Immature natural killer cell (primary cell): ENCODE data around the gene RUNX3. TPM values are rescaled to one million over a fixed set of nuclear protein-coding genes. Genes with fewer than 3 reads are reported as not detected.

ENCODE experiments used
- DNase-seq, 3 donors: peaks; one replicate each; pipeline ENCODE4 v3.0.0; 2022; ENCODE audit warnings: mixed read lengths in 1 of 3
- H3K27ac Mint-ChIP-seq, 6 donors: one replicate each; pipeline ENCODE4 v1.8.0; 2020; ENCODE audit warnings: mixed read lengths in 6 of 6, mild to moderate bottlenecking in 5 of 6, inconsistent platforms in 4 of 6, moderate library complexity in 3 of 6
- H3K27me3 Mint-ChIP-seq, 3 donors: one replicate each; pipeline ENCODE4 v1.8.0; 2020 to 2021; ENCODE audit warnings: low read depth in 3 of 3, mild to moderate bottlenecking in 3 of 3, mixed read lengths in 3 of 3, moderate library complexity in 3 of 3, inconsistent platforms in 1 of 3
- H3K36me3 Mint-ChIP-seq, 3 donors: one replicate each; pipeline ENCODE4 v1.8.0; 2020; ENCODE audit warnings: mixed read lengths in 3 of 3, inconsistent platforms in 2 of 3, mild to moderate bottlenecking in 2 of 3
- H3K4me1 Mint-ChIP-seq, 2 donors: one replicate each; pipeline ENCODE4 v1.8.0; 2020; ENCODE audit warnings: inconsistent platforms in 2 of 2, mild to moderate bottlenecking in 2 of 2, mixed read lengths in 2 of 2, moderate library complexity in 1 of 2
- H3K4me3 Mint-ChIP-seq, 5 donors: one replicate each; pipeline ENCODE4 v1.8.0; 2020; ENCODE audit warnings: mild to moderate bottlenecking in 5 of 5, mixed read lengths in 5 of 5, inconsistent platforms in 3 of 5, moderate library complexity in 3 of 5
- H3K9me3 Mint-ChIP-seq, 6 donors: one replicate each; pipeline ENCODE4 v1.8.0; 2020; ENCODE audit warnings: mild to moderate bottlenecking in 6 of 6, mixed read lengths in 6 of 6, inconsistent platforms in 4 of 6, moderate library complexity in 3 of 6
- polyA plus RNA-seq, 3 donors: library from polyadenylated mRNA; unstranded; fragments of 300-500 nt; fragmentation: Illumina TruSeq; gene quantifications; one replicate each; pipeline ENCODE4 v1.2.3, GENCODE V29; 2021

The RUNX3 gene
- polyA plus RNA-seq, 3 donors from 2014 or later, result 83.7 to 132 (median 93.2) TPM

DNA sequence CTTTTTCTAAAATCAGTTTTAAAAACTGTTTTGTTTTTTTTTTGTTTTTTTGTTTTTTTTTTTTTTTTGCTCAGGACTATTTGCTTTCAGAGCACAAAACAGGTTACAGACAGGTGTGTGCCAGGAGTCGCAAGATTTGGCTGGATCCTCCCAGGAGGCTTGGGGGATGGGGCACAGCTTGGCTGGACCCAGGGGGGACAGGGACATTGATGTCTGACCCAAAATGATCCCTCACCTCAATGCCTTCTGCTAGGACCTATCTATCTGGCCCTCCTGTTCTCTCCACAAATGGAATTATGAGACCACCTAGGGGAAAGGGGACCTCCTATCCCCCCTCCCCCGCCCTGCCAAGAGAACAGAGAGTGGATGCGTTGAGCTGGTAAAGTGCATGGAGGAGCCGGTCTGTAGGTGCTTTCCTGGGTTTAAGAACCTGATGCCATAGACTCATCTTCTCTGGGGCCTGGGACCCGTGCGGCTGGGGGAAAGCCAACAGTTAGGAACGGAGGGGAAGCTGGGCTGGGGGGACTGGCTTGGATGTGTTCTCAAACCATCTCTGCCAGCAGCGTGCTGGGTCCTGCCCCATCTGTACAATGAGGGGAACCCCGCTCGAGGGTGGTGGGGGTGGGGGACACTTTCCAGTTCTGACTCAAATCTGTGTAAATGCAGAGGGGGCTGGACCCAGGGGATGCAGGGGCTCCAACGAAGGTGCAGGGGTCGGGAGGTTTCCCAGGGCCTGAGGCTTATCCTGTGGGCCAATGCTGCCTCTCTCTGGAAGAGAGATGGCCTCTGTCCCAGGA lies 28.9 kb downstream of the RUNX3 start:
- peak overlapping the region; percentile 79 to 98 (median 94) for H3K27ac Mint-ChIP-seq
- peaks cover 5 to 23% (median 9%) of the 10 kb centered on the region in 3 donors for H3K36me3 Mint-ChIP-seq
- H3K9me3 Mint-ChIP-seq, result peaks cover 0 to 1% (median 0%) of the 10 kb centered on the region in 6 donors
- peaks cover 46 to 83% (median 74%) of the 10 kb centered on the region in 3 donors for H3K27me3 Mint-ChIP-seq
- H3K4me3 Mint-ChIP-seq, result peak overlapping the region in 4 of 5 donors; percentile 15 to 57 (median 37)
- peaks cover 71 to 79% of the 10 kb centered on the region in 2 donors for H3K4me1 Mint-ChIP-seq
- DNase-seq, result peak; percentile 2 to 15 (median 4)

- DNase-seq, result peak in 2 of 3 donors; percentile 7 to 19
- H3K4me3 Mint-ChIP-seq, result peak overlapping the region in 4 of 5 donors; percentile 5 to 69 (median 54)
- H3K4me1 Mint-ChIP-seq, result peaks cover 77 to 78% of the 10 kb centered on the region in 2 donors
- H3K27ac Mint-ChIP-seq, result peak overlapping the region; percentile 93 to 98 (median 94)
- peaks cover 0 to 1% (median 0%) of the 10 kb centered on the region in 6 donors for H3K9me3 Mint-ChIP-seq
- H3K27me3 Mint-ChIP-seq, result peaks cover 48 to 80% (median 67%) of the 10 kb centered on the region in 3 donors
- H3K36me3 Mint-ChIP-seq, result peaks cover 5 to 22% (median 9%) of the 10 kb centered on the region in 3 donors
Observed at GRCh38 chr1:24900486-24900849, 29.6 kb downstream of the RUNX3 start.

GRCh38 chr1:24899581-24900485 lies 30.2 kb downstream of the RUNX3 start:
- Mint-ChIP-seq H3K27ac (peak overlapping the region; percentile 93 to 98 (median 94)), H3K4me1 (peaks cover 72 to 81% of the 10 kb centered on the region in 2 donors), H3K36me3 (peaks cover 5 to 19% (median 9%) of the 10 kb centered on the region in 3 donors), H3K9me3 (peaks cover 0 to 1% (median 0%) of the 10 kb centered on the region in 6 donors), H3K4me3 (peak overlapping the region; percentile 49 to 69 (median 54)), H3K27me3 (peaks cover 42 to 76% (median 62%) of the 10 kb centered on the region in 3 donors)
- peak; percentile 30 to 43 (median 40) for DNase-seq

DNA sequence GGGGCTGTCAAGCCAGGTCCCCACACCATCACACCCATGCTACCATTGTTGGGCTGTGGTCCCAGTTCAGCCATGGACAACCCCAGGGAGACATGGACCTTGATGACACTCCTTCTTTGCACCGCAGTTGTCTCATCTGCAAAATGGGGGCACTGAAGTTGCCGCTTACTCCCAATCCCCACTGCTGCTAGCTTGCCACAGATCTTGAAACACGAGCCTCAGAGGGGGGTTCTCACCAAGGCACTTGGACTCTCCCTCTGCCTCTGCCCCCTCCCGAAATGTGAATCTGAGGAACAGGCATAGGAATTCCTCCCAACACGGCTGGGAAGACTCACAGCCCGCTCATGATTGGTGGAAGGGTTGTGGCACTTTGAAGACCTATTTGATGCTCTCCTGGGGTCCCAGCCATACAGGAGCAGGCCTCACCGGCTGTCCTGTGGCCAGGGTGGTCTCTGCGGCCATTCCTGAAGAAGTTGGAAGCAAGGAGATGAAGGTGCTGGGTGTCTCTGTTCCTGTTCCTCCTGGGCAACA lies 31.1 kb downstream of the RUNX3 start:
- Mint-ChIP-seq H3K27me3 (peaks cover 42 to 70% (median 57%) of the 10 kb centered on the region in 3 donors), H3K27ac (peak overlapping the region; percentile 93 to 98 (median 94)), H3K36me3 (peaks cover 5 to 16% (median 9%) of the 10 kb centered on the region in 3 donors), H3K4me3 (peak overlapping the region in 4 of 5 donors; percentile 32 to 54 (median 52)), H3K4me1 (peaks cover 67 to 76% of the 10 kb centered on the region in 2 donors), H3K9me3 (peaks cover 0 to 1% (median 0%) of the 10 kb centered on the region in 6 donors)
- DNase-seq, result peak; percentile 20 to 34 (median 27)

GRCh38 chr1:24898152-24898908 lies 31.7 kb downstream of the RUNX3 start:
- Mint-ChIP-seq H3K27me3 (peaks cover 42 to 64% (median 51%) of the 10 kb centered on the region in 3 donors), H3K4me1 (peaks cover 61 to 71% of the 10 kb centered on the region in 2 donors), H3K9me3 (peaks cover 0 to 1% (median 0%) of the 10 kb centered on the region in 6 donors), H3K36me3 (peaks cover 5 to 15% (median 9%) of the 10 kb centered on the region in 3 donors), H3K27ac (peak overlapping the region; percentile 93 to 98 (median 94)), H3K4me3 (peak overlapping the region; percentile 54 to 69 (median 64))
- DNase-seq, result peak; percentile 59 to 66 (median 59)

- peak overlapping the region in 1 of 5 donors; percentile 21 for H3K4me3 Mint-ChIP-seq
Observed at GRCh38 chr1:24897263-24898151, 32.6 kb downstream of the RUNX3 start.

GRCh38 chr1:24896596-24897262 lies 33.3 kb downstream of the RUNX3 start:
- Mint-ChIP-seq H3K9me3 (peaks cover 0 to 10% (median 2%) of the 10 kb centered on the region in 6 donors), H3K36me3 (peaks cover 18 to 29% (median 20%) of the 10 kb centered on the region in 3 donors), H3K4me3 (no peak overlapping the region), H3K27me3 (peaks cover 40 to 49% (median 41%) of the 10 kb centered on the region in 3 donors), H3K27ac (peak overlapping the region; percentile 7 to 98 (median 52)), H3K4me1 (peaks cover 54 to 74% of the 10 kb centered on the region in 2 donors)
- DNase-seq, result peak in 2 of 3 donors; percentile 5 to 11

More at GRCh38 chr1:24897263-24898151, 32.6 kb downstream of the RUNX3 start:
- peak overlapping the region; percentile 53 to 98 (median 94) for H3K27ac Mint-ChIP-seq
- peaks cover 0 to 8% (median 2%) of the 10 kb centered on the region in 6 donors for H3K9me3 Mint-ChIP-seq
- H3K4me1 Mint-ChIP-seq, result peaks cover 56 to 74% of the 10 kb centered on the region in 2 donors
- peaks cover 42 to 57% (median 47%) of the 10 kb centered on the region in 3 donors for H3K27me3 Mint-ChIP-seq
- DNase-seq, result peak; percentile 4 to 10 (median 4)
- peaks cover 12 to 23% (median 16%) of the 10 kb centered on the region in 3 donors for H3K36me3 Mint-ChIP-seq

GRCh38 chr1:24896176-24896575 lies 33.9 kb downstream of the RUNX3 start:
- peaks cover 35 to 44% (median 35%) of the 10 kb centered on the region in 3 donors for H3K27me3 Mint-ChIP-seq
- H3K4me1 Mint-ChIP-seq, result peaks cover 48 to 69% of the 10 kb centered on the region in 2 donors
- no peak overlapping the region for H3K4me3 Mint-ChIP-seq
- peak overlapping the region in 5 of 6 donors; percentile 41 to 98 (median 56) for H3K27ac Mint-ChIP-seq
- peaks cover 21 to 34% (median 23%) of the 10 kb centered on the region in 3 donors for H3K36me3 Mint-ChIP-seq
- peak in 2 of 3 donors; percentile 11 to 13 for DNase-seq
- H3K9me3 Mint-ChIP-seq, result peaks cover 0 to 10% (median 2%) of the 10 kb centered on the region in 6 donors

GRCh38 chr1:24895511-24895910 lies 34.6 kb downstream of the RUNX3 start:
- DNase-seq, result no peak
- peaks cover 21 to 37% (median 27%) of the 10 kb centered on the region in 3 donors for H3K36me3 Mint-ChIP-seq

DNA sequence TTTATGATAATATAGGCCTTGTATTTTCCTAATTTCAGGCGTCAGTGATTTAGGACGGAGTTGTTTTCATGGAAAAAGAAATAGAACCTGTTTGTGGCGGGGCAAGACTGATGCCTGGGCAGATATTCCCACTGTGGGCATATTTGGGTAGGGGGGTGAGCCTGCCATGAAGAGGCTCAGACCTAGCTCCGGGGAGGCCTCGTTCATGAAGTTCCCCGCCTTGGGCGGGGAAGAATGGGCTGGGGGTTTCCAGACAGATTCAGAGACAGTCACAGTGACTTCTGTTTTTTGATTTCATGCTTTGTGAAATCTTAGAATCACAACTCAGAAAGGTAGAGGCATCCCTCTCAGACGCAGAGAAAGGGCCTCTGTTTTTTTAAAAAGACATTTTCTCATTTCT lies 36.1 kb downstream of the RUNX3 start:
- H3K9me3 Mint-ChIP-seq, result peaks cover 0 to 10% (median 2%) of the 10 kb centered on the region in 6 donors
- H3K4me1 Mint-ChIP-seq, result peaks cover 44 to 68% of the 10 kb centered on the region in 2 donors
- H3K36me3 Mint-ChIP-seq, result peaks cover 12 to 41% (median 31%) of the 10 kb centered on the region in 3 donors
- no peak for DNase-seq
- H3K4me3 Mint-ChIP-seq, result no peak overlapping the region
- peaks cover 15 to 26% (median 15%) of the 10 kb centered on the region in 3 donors for H3K27me3 Mint-ChIP-seq
- H3K27ac Mint-ChIP-seq, result no peak overlapping the region

More at GRCh38 chr1:24895511-24895910, 34.6 kb downstream of the RUNX3 start:
- peaks cover 46 to 69% of the 10 kb centered on the region in 2 donors for H3K4me1 Mint-ChIP-seq
- peaks cover 29 to 40% (median 30%) of the 10 kb centered on the region in 3 donors for H3K27me3 Mint-ChIP-seq
- peak overlapping the region in 3 of 6 donors; percentile 49 to 98 (median 81) for H3K27ac Mint-ChIP-seq
- H3K9me3 Mint-ChIP-seq, result peaks cover 0 to 10% (median 2%) of the 10 kb centered on the region in 6 donors
- peak overlapping the region in 1 of 5 donors; percentile 26 for H3K4me3 Mint-ChIP-seq

DNA sequence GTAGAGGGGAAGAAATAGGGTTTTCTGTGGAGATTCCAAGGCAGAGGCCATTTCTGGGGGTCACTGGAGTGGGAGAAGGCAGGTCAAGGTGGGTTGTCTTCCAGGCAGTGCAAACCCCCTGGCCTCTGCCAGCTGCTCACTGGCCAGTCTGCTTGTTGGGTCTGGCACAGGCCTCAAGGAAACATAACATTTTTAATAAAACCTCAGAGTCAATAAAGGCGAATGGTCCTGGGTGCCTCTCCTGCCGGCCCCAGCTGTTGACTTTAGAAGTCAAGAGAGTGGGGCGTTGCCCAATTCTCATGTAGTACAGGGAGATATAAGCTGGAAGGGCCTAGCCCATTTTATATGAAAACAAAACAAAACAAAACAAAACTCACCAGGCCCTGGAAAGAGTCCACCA lies 36.6 kb downstream of the RUNX3 start:
- Mint-ChIP-seq H3K36me3 (peaks cover 12 to 43% (median 33%) of the 10 kb centered on the region in 3 donors), H3K27ac (no peak overlapping the region), H3K9me3 (peaks cover 0 to 10% (median 2%) of the 10 kb centered on the region in 6 donors), H3K27me3 (peaks cover 11 to 20% (median 12%) of the 10 kb centered on the region in 3 donors), H3K4me3 (no peak overlapping the region), H3K4me1 (peaks cover 41 to 67% of the 10 kb centered on the region in 2 donors)
- DNase-seq, result no peak
